Fibroblast of skin of left quadriceps (primary cell): ENCODE results near the gene FAM83B.
A peak's percentile ranks its signal among the peaks of the same experiment; 100 is the strongest.
"Not testable (repeated sequence)": the region's sequence is repeated elsewhere in the genome, so short reads cannot be mapped to it uniquely, and the experiment has no call there.

Experiments used
- DNase-seq, 2 experiments: peaks; one replicate each; pipeline ENCODE4 v3.0.0-alpha.2; 2013; ENCODE audit warnings: low read depth in 2 of 2

FAM83B gene

GRCh38 chr6:54846243-54846856, at the start of gene FAM83B:
TSS of gene FAM83B (plus strand) at chr6:54846771. CDS start at chr6:54870247, 23,476 bp downstream.
- DNase-seq, result no peak

GRCh38 chr6:54796918-54797317, 49.7 kb upstream of the FAM83B start:
- DNase-seq, result not testable (repeated sequence)

GRCh38 chr6:54800050-54800600, 46.4 kb upstream of the FAM83B start:
- no peak for DNase-seq

- no peak for DNase-seq
Observed at GRCh38 chr6:54801244-54801643, 45.3 kb upstream of the FAM83B start.

- peak; percentile 89 to 92 for DNase-seq
Observed at GRCh38 chr6:54801669-54802068, 44.9 kb upstream of the FAM83B start.

- DNase-seq, result peak; percentile 39 to 46
Observed at GRCh38 chr6:54802775-54803634, 43.6 kb upstream of the FAM83B start.

- peak; percentile 61 to 67 for DNase-seq
Observed at GRCh38 chr6:54805077-54805476, 41.5 kb upstream of the FAM83B start.

- no peak for DNase-seq
Observed at GRCh38 chr6:54810147-54810546, 36.4 kb upstream of the FAM83B start.

GRCh38 chr6:54813892-54814291, 32.7 kb upstream of the FAM83B start:
- peak; percentile 18 to 30 for DNase-seq

GRCh38 chr6:54817236-54817635, 29.3 kb upstream of the FAM83B start:
- DNase-seq, result no peak

GRCh38 chr6:54817834-54818233, 28.7 kb upstream of the FAM83B start:
- DNase-seq, result no peak

- not testable (repeated sequence) for DNase-seq
Observed at GRCh38 chr6:54824225-54824624, 22.3 kb upstream of the FAM83B start.

GRCh38 chr6:54827010-54827409, 19.6 kb upstream of the FAM83B start:
- no peak for DNase-seq

- no peak for DNase-seq
Observed at GRCh38 chr6:54830216-54830615, 16.4 kb upstream of the FAM83B start.

GRCh38 chr6:54835176-54835575, 11.4 kb upstream of the FAM83B start:
- no peak for DNase-seq

- DNase-seq, result no peak
Observed at GRCh38 chr6:54846857-54847674, 495 bp downstream of the FAM83B start.

GRCh38 chr6:54847799-54848597, 1.4 kb downstream of the FAM83B start:
- no peak for DNase-seq

- no peak for DNase-seq
Observed at GRCh38 chr6:54850114-54850513, 3.5 kb downstream of the FAM83B start.

GRCh38 chr6:54856129-54856528, 9.6 kb downstream of the FAM83B start:
- no peak for DNase-seq

GRCh38 chr6:54860132-54860531, 13.6 kb downstream of the FAM83B start:
- no peak for DNase-seq

- DNase-seq, result peak in 1 of 2 experiments; percentile 22
Observed at GRCh38 chr6:54860739-54861138, 14.2 kb downstream of the FAM83B start.
